ENCODE measurements around the gene ADCY7. TPM values are rescaled to one million over a fixed set of nuclear protein-coding genes. Genes with fewer than 3 reads are reported as not detected.

Gene ADCY7
- total RNA-seq, 6 experiments from 2014 or later = 32.7 to 48.1 (median 41.9) TPM

GRCh38 chr16:50256604-50257003, 9.7 kb upstream of the ADCY7 start:
- DNase-seq = no peak
- Mint-ChIP-seq H3K9me3 (no peaks in the 10 kb centered on the region), H3K27me3 (ENCODE audit: insufficient read depth) (peaks cover 13% of the 10 kb centered on the region), H3K4me3 (no peak overlapping the region), H3K36me3 (ENCODE audit: low read depth) (peaks cover 14% of the 10 kb centered on the region), H3K4me1 (ENCODE audit: low read depth) (peaks cover 24% of the 10 kb centered on the region), H3K27ac (no peak overlapping the region)
- TF ChIP-seq CTCF (IDR thresholded peaks at IDR 0.05) = no peak

GRCh38 chr16:50257876-50258275, 8.5 kb upstream of the ADCY7 start:
- Mint-ChIP-seq H3K9me3 (no peaks in the 10 kb centered on the region), H3K36me3 (ENCODE audit: low read depth) (peaks cover 14% of the 10 kb centered on the region), H3K4me1 (ENCODE audit: low read depth) (peaks cover 17% of the 10 kb centered on the region), H3K4me3 (no peak overlapping the region), H3K27ac (no peak overlapping the region), H3K27me3 (ENCODE audit: insufficient read depth) (peaks cover 9% of the 10 kb centered on the region)
- DNase-seq = no peak
- TF ChIP-seq CTCF (IDR thresholded peaks at IDR 0.05) = no peak

- H3K27ac Mint-ChIP-seq = peak overlapping the region; percentile 51; the same call in 1 of the 2 replicates
- no peaks in the 10 kb centered on the region for H3K9me3 Mint-ChIP-seq
- H3K36me3 Mint-ChIP-seq (ENCODE audit: low read depth) = peaks cover 14% of the 10 kb centered on the region
- H3K4me1 Mint-ChIP-seq (ENCODE audit: low read depth) = peaks cover 26% of the 10 kb centered on the region
- DNase-seq = no peak
- H3K27me3 Mint-ChIP-seq (ENCODE audit: insufficient read depth) = peaks cover 4% of the 10 kb centered on the region
- no peak for TF ChIP-seq CTCF (IDR thresholded peaks at IDR 0.05)
- peak overlapping the region; percentile 43 for H3K4me3 Mint-ChIP-seq
Observed at GRCh38 chr16:50259334-50260205, 6.8 kb upstream of the ADCY7 start.

GRCh38 chr16:50260206-50261159, 5.9 kb upstream of the ADCY7 start:
- Mint-ChIP-seq H3K27ac (no peak overlapping the region), H3K4me3 (no peak overlapping the region), H3K9me3 (no peaks in the 10 kb centered on the region), H3K4me1 (ENCODE audit: low read depth) (peaks cover 35% of the 10 kb centered on the region), H3K36me3 (ENCODE audit: low read depth) (peaks cover 14% of the 10 kb centered on the region), H3K27me3 (ENCODE audit: insufficient read depth) (peaks cover 5% of the 10 kb centered on the region)
- no peak for DNase-seq
- TF ChIP-seq CTCF (IDR thresholded peaks at IDR 0.05) = no peak

GRCh38 chr16:50261160-50261706, 5.1 kb upstream of the ADCY7 start:
- no peak for TF ChIP-seq CTCF (IDR thresholded peaks at IDR 0.05)
- Mint-ChIP-seq H3K27ac (no peak overlapping the region), H3K27me3 (ENCODE audit: insufficient read depth) (peaks cover 2% of the 10 kb centered on the region; the same call in 1 of the 2 replicates), H3K36me3 (ENCODE audit: low read depth) (peaks cover 14% of the 10 kb centered on the region), H3K9me3 (no peaks in the 10 kb centered on the region), H3K4me3 (no peak overlapping the region), H3K4me1 (ENCODE audit: low read depth) (peaks cover 43% of the 10 kb centered on the region)
- no peak for DNase-seq

All from HFFc6 (cell line).